ENCODE results near the gene KCNC3. TPM values are rescaled to one million over a fixed set of nuclear protein-coding genes. Genes with fewer than 3 reads are reported as not detected.

Gene KCNC3
- total and polyA plus RNA-seq, 2 of the 13 experiments (the other 11 are each of a cell fraction or from before 2014, with no cell fraction given) = 0.29 to 1.7 TPM

- intact Hi-C loops (cut with micrococcal nuclease; ENCODE audit: unreplicated experiment) = no loop called here
- in situ Hi-C loops (cut with HindIII; ENCODE audit: extremely low pct_ligation_motif_present, low pct_unique_long_range_greater_than_20kb) = no loop called here
- ATAC-seq (no peak), DNase-seq (ENCODE audit: low spot score) (no peak), FAIRE-seq (no peak)
- TF ChIP-seq NFIC (IDR thresholded peaks at IDR 0.05; ENCODE audit: low read length) (no peak), ZFYVE20 (CRISPR knock-in tag; IDR thresholded peaks at IDR 0.05; ENCODE audit: borderline replicate concordance, low read depth) (no peak), ZNF317 (CRISPR knock-in tag; IDR thresholded peaks at IDR 0.05) (no peak), SYNCRIP (IDR thresholded peaks at IDR 0.05; ENCODE audit: insufficient read depth, low read depth, low read length) (no peak), CC2D1A (CRISPR knock-in tag; IDR thresholded peaks at IDR 0.05) (no peak), SAFB2 (CRISPR knock-in tag; IDR thresholded peaks at IDR 0.05; ENCODE audit: borderline replicate concordance, low read depth) (no peak)
- H3K4me1 ChIP-seq (ENCODE audit: insufficient read depth, low read length) = no peaks in the 10 kb centered on the region
- no peak overlapping the region for H3K27ac ChIP-seq (ENCODE audit: extremely low read length, insufficient read depth, low read length)
- ChIA-PET POLR2A (no interaction called here), CTCF (ENCODE audit: low intra/inter-chr PET ratio, low total read pairs) (no interaction called here)
- H4K20me1 ChIP-seq (ENCODE audit: insufficient read depth, low read length) = no peaks in the 10 kb centered on the region
- H3K9me3 ChIP-seq (ENCODE audit: low read length) = peaks cover under 1% of the 10 kb centered on the region; the same call in 1 of the 2 replicates
- BruUV-seq (replicated peaks) = no TSS peak
- no peaks in the 10 kb centered on the region for H3K27me3 ChIP-seq (ENCODE audit: control insufficient read depth in 1 of 2, insufficient read depth in 2 of 2, low read length in 2 of 2)
- H2AFZ ChIP-seq (ENCODE audit: low read length) = no peak overlapping the region
- 94% methylated on average over 15 of the region's 15 CpGs for WGBS (ENCODE audit: low lambda C conversion rate)
- no peaks in the 10 kb centered on the region for H3K79me2 ChIP-seq (ENCODE audit: insufficient read depth, low read length)
- H3K9ac ChIP-seq (ENCODE audit: insufficient read depth, low read depth, low read length) = no peak overlapping the region
- peaks cover 1 to 8% of the 10 kb centered on the region in 2 experiments; a peak in 2 of 5 replicates for H3K36me3 ChIP-seq (replicated peaks in 1 of 2; ENCODE audit: control insufficient read depth in 1 of 2, insufficient read depth in 2 of 2, low read length in 2 of 2)
- H3K4me3 ChIP-seq (replicated peaks in 1 of 3; ENCODE audit: insufficient read depth in 1 of 3, low read depth in 2 of 3, low read length in 3 of 3) = no peak overlapping the region
- no peak overlapping the region for H3K4me2 ChIP-seq (ENCODE audit: low read depth, low read length)
These were observed 38.4 kb downstream of the KCNC3 start for GRCh38 chr19:50290775-50291174.

GRCh38 chr19:50290011-50290410 is 39.2 kb downstream of the KCNC3 start:
- POLR2A ChIA-PET = no interaction called here
- H3K9ac ChIP-seq (ENCODE audit: insufficient read depth, low read depth, low read length) = no peak overlapping the region
- intact Hi-C loops (cut with micrococcal nuclease; ENCODE audit: unreplicated experiment) = no loop called here
- ATAC-seq (no peak; the same call in 2 of the 3 replicates), DNase-seq (ENCODE audit: low spot score) (no peak), FAIRE-seq (no peak)
- TF ChIP-seq ZNF709 (CRISPR knock-in tag; IDR thresholded peaks at IDR 0.05) (no peak), CTCF (CRISPR knock-in tag; IDR thresholded peaks at IDR 0.05) (peak; percentile 32; the same call in 1 of the 2 replicates)
- H3K4me2 ChIP-seq (ENCODE audit: low read depth, low read length) = no peak overlapping the region
- peaks cover 1 to 11% of the 10 kb centered on the region in 2 experiments; a peak in 2 of 5 replicates for H3K36me3 ChIP-seq (replicated peaks in 1 of 2; ENCODE audit: control insufficient read depth in 1 of 2, insufficient read depth in 2 of 2, low read length in 2 of 2)
- CTCF ChIA-PET (ENCODE audit: low intra/inter-chr PET ratio, low total read pairs) = no interaction called here
- H3K27me3 ChIP-seq (ENCODE audit: control insufficient read depth in 1 of 2, insufficient read depth in 2 of 2, low read length in 2 of 2) = no peaks in the 10 kb centered on the region
- H3K27ac ChIP-seq (ENCODE audit: extremely low read length, insufficient read depth, low read length) = no peak overlapping the region
- no TSS peak for BruUV-seq (replicated peaks)
- H4K20me1 ChIP-seq (ENCODE audit: insufficient read depth, low read length) = no peaks in the 10 kb centered on the region
- no peaks in the 10 kb centered on the region for H3K4me1 ChIP-seq (ENCODE audit: insufficient read depth, low read length)
- H3K79me2 ChIP-seq (ENCODE audit: insufficient read depth, low read length) = no peaks in the 10 kb centered on the region
- H3K4me3 ChIP-seq (replicated peaks in 1 of 3; ENCODE audit: insufficient read depth in 1 of 3, low read depth in 2 of 3, low read length in 3 of 3) = no peak overlapping the region
- WGBS (ENCODE audit: low lambda C conversion rate) = 77% methylated on average over 6 of the region's 6 CpGs
- in situ Hi-C loops (cut with HindIII; ENCODE audit: extremely low pct_ligation_motif_present, low pct_unique_long_range_greater_than_20kb) = no loop called here
- H3K9me3 ChIP-seq (ENCODE audit: low read length) = peaks cover 3% of the 10 kb centered on the region; the same call in 1 of the 2 replicates
- H2AFZ ChIP-seq (ENCODE audit: low read length) = no peak overlapping the region

Measured in HepG2 (cell line).